GM12878 (cell line): ENCODE data around the gene GET3. TPM values are rescaled to one million over a fixed set of nuclear protein-coding genes. Genes with fewer than 3 reads are reported as not detected.
A peak's percentile ranks its signal among the peaks of the same experiment; 100 is the strongest.

ENCODE experiments used
- FOXK2 ChIP-seq: fragments of 450-650 bp; IDR thresholded peaks from 2 replicates; pipeline ENCODE4 v1.6.1; 2017; ENCODE audit warnings: mild to moderate bottlenecking, moderate library complexity
- GABPA ChIP-seq: IDR thresholded peaks from 2 replicates; pipeline ENCODE4 v1.6.1; 2014; ENCODE audit warnings: antibody characterized with exemption, low read depth, mild to moderate bottlenecking, inconsistent platforms
- HDGF ChIP-seq: fragments of 450-650 bp; IDR thresholded peaks from 2 replicates; pipeline ENCODE4 v1.6.1; 2016; ENCODE audit warnings: antibody characterized with exemption
- RCOR1 ChIP-seq: conservative IDR thresholded peaks from 2 replicates; pipeline ENCODE4 v1.6.1; 2012; ENCODE audit warnings: low read depth, low read length, improper control_type of control experiment
- SREBF1 ChIP-seq: IDR thresholded peaks from 2 replicates; pipeline ENCODE4 v1.6.1; 2012; ENCODE audit warnings: mild to moderate bottlenecking, low read length
- SUZ12 ChIP-seq: fragments of 200-600 bp; sonication (generic); IDR thresholded peaks from one replicate; pipeline ENCODE4 v1.6.1; 2018; ENCODE audit warnings: antibody characterized with exemption, mild to moderate bottlenecking; ENCODE audit not compliant: unreplicated experiment
- TARDBP ChIP-seq: IDR thresholded peaks from 2 replicates; pipeline ENCODE4 v1.6.1; 2016; ENCODE audit warnings: borderline replicate concordance
- TCF3 ChIP-seq: IDR thresholded peaks from 2 replicates; pipeline ENCODE4 v1.6.1; 2012; ENCODE audit warnings: low read depth, mild to moderate bottlenecking, low read length, borderline replicate concordance; ENCODE audit not compliant: insufficient read depth
- WRNIP1 ChIP-seq: IDR thresholded peaks from 2 replicates; pipeline ENCODE4 v1.6.1; 2011; ENCODE audit warnings: low read depth, low read length, improper control_type of control experiment, borderline replicate concordance
- ZNF622 ChIP-seq: fragments of 450-650 bp; IDR thresholded peaks from 2 replicates; pipeline ENCODE4 v1.6.1; 2017; ENCODE audit warnings: mild to moderate bottlenecking, inconsistent platforms
- polyA plus RNA-seq, 11 experiments: library from polyadenylated mRNA; depleted of rRNA in 4 of 11; unstranded in 6 of 11; stranded (reverse) in 5 of 11; fragments of >200 nt; fragmentation: Nextera tagmentation in 4 of 11; fragmentation: Illumina TruSeq in 1 of 11; extraction: Ambion mirVana in 4 of 11; extraction: Trizol in 1 of 11; gene quantifications; 1 replicate in 1 of 11; 2 replicates in 10 of 11; pipeline versions ENCODE4 v1.2.1 to v1.2.3, GENCODE V29; 2011 to 2016; ENCODE audit warnings: inconsistent platforms in 2 of 11, missing spikeins in 2 of 11, low read depth in 1 of 11
- total RNA-seq, 4 experiments: library from RNA; depleted of rRNA in 3 of 4; stranded (reverse); fragments of >200 nt in 3 of 4; fragmentation: Illumina TruSeq in 1 of 4; extraction: Trizol in 1 of 4; gene quantifications; 2 replicates each; pipeline versions ENCODE4 v1.2.1 to v1.2.3, GENCODE V29; 2013 to 2021
- TF ChIP-seq, protein P1 (sequence below): fragments of 450-650 bp; conservative IDR thresholded peaks from 2 replicates; pipeline ENCODE4 v1.6.1; 2017; ENCODE audit warnings: mild to moderate bottlenecking, moderate library complexity
- TF ChIP-seq, protein P2 (sequence below): fragments of 450-650 bp; formaldehyde crosslinking; IDR thresholded peaks from 2 replicates; pipeline ENCODE4 v1.4.0; 2020; ENCODE audit warnings: mild to moderate bottlenecking, moderate library complexity
- TF ChIP-seq, protein P3 (sequence below): fragments of 450-650 bp; formaldehyde crosslinking; IDR thresholded peaks from 2 replicates; pipeline ENCODE4 v1.4.0; 2022; ENCODE audit warnings: mild to moderate bottlenecking, moderate library complexity
- TF ChIP-seq, protein P4 (sequence below): fragments of 450-650 bp; IDR thresholded peaks from 2 replicates; pipeline ENCODE4 v1.6.1; 2017; ENCODE audit warnings: borderline replicate concordance
- TF ChIP-seq, protein P5 (sequence below): IDR thresholded peaks from 2 replicates; pipeline ENCODE4 v1.6.1; 2011; ENCODE audit warnings: low read depth, low read length, improper control_type of control experiment, borderline replicate concordance
- TF ChIP-seq, protein P6 (sequence below): fragments of 450-650 bp; IDR thresholded peaks from 2 replicates; pipeline ENCODE4 v1.6.1; 2014; ENCODE audit warnings: mild to moderate bottlenecking

Gene GET3
- total and polyA plus RNA-seq, 10 of the 15 experiments (the other 5 are each of a cell fraction or from before 2014, with no cell fraction given), result 14.5 to 144 (median 97.2) TPM

DNA sequence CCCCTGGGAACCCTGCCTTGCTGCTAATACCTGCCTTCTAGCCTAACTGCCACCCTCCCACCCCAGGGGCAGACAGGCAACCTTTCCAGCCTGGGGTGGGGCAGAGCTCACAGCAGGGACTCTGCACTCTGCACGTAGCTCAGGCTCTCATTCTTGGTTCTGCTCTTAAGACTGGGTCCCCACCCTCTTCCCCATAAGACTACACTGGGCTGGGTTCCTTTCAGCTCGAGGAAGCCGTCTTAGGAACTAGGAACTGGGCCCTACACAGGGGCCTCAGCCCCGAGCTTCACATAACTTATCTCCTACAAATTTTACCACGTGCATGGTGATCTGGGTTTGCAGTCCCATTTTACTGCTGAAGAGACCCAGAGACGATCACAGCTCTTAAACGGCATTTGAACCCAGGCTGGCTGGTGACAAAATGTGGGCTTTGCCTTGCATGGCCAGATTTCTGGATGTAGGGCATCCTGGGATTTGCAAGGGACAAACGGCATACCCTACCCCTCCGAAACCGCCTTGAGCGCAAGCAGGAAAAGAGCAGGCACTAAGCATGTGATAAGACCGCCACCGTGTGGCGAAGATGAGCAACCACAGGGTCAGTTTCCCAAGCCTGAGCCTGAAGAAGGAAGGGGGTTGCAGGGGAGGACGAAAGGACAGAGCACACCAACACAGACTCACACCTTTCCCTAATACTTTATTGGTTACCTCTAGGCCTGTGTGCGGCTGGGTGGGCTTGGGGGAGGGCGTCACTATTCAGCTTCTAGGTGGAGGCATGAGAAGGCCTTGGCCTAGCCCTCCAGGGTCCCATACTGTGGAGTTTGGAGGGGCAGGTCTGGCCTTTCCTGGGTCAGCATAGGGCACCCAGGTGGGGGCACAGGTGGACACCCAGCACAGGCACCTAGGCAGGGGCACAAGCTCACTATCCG, 59.1 kb downstream of the GET3 start (continued):
- TF ChIP-seq, protein P1, sequence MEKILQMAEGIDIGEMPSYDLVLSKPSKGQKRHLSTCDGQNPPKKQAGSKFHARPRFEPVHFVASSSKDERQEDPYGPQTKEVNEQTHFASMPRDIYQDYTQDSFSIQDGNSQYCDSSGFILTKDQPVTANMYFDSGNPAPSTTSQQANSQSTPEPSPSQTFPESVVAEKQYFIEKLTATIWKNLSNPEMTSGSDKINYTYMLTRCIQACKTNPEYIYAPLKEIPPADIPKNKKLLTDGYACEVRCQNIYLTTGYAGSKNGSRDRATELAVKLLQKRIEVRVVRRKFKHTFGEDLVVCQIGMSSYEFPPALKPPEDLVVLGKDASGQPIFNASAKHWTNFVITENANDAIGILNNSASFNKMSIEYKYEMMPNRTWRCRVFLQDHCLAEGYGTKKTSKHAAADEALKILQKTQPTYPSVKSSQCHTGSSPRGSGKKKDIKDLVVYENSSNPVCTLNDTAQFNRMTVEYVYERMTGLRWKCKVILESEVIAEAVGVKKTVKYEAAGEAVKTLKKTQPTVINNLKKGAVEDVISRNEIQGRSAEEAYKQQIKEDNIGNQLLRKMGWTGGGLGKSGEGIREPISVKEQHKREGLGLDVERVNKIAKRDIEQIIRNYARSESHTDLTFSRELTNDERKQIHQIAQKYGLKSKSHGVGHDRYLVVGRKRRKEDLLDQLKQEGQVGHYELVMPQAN, result no peak
- no peak for TF ChIP-seq ZNF622
- TF ChIP-seq, protein P2, sequence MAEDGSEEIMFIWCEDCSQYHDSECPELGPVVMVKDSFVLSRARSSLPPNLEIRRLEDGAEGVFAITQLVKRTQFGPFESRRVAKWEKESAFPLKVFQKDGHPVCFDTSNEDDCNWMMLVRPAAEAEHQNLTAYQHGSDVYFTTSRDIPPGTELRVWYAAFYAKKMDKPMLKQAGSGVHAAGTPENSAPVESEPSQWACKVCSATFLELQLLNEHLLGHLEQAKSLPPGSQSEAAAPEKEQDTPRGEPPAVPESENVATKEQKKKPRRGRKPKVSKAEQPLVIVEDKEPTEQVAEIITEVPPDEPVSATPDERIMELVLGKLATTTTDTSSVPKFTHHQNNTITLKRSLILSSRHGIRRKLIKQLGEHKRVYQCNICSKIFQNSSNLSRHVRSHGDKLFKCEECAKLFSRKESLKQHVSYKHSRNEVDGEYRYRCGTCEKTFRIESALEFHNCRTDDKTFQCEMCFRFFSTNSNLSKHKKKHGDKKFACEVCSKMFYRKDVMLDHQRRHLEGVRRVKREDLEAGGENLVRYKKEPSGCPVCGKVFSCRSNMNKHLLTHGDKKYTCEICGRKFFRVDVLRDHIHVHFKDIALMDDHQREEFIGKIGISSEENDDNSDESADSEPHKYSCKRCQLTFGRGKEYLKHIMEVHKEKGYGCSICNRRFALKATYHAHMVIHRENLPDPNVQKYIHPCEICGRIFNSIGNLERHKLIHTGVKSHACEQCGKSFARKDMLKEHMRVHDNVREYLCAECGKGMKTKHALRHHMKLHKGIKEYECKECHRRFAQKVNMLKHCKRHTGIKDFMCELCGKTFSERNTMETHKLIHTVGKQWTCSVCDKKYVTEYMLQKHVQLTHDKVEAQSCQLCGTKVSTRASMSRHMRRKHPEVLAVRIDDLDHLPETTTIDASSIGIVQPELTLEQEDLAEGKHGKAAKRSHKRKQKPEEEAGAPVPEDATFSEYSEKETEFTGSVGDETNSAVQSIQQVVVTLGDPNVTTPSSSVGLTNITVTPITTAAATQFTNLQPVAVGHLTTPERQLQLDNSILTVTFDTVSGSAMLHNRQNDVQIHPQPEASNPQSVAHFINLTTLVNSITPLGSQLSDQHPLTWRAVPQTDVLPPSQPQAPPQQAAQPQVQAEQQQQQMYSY, result no peak
- TF ChIP-seq TCF3, result no peak
- no peak for TF ChIP-seq WRNIP1
- TF ChIP-seq, protein P3, sequence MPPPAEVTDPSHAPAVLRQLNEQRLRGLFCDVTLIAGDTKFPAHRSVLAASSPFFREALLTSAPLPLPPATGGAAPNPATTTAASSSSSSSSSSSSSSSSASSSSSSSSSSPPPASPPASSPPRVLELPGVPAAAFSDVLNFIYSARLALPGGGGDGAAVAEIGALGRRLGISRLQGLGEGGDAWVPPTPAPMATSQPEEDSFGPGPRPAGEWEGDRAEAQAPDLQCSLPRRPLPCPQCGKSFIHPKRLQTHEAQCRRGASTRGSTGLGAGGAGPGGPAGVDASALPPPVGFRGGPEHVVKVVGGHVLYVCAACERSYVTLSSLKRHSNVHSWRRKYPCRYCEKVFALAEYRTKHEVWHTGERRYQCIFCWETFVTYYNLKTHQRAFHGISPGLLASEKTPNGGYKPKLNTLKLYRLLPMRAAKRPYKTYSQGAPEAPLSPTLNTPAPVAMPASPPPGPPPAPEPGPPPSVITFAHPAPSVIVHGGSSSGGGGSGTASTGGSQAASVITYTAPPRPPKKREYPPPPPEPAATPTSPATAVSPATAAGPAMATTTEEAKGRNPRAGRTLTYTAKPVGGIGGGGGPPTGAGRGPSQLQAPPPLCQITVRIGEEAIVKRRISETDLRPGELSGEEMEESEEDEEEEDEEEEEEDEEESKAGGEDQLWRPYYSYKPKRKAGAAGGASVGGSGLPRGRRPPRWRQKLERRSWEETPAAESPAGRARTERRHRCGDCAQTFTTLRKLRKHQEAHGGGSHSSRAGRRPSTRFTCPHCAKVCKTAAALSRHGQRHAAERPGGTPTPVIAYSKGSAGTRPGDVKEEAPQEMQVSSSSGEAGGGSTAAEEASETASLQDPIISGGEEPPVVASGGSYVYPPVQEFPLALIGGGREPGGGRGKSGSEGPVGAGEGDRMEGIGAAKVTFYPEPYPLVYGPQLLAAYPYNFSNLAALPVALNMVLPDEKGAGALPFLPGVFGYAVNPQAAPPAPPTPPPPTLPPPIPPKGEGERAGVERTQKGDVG (CRISPR knock-in tag), result no peak
- no peak for TF ChIP-seq RCOR1
- TF ChIP-seq, protein P4, sequence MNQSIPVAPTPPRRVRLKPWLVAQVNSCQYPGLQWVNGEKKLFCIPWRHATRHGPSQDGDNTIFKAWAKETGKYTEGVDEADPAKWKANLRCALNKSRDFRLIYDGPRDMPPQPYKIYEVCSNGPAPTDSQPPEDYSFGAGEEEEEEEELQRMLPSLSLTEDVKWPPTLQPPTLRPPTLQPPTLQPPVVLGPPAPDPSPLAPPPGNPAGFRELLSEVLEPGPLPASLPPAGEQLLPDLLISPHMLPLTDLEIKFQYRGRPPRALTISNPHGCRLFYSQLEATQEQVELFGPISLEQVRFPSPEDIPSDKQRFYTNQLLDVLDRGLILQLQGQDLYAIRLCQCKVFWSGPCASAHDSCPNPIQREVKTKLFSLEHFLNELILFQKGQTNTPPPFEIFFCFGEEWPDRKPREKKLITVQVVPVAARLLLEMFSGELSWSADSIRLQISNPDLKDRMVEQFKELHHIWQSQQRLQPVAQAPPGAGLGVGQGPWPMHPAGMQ, result no peak
- TF ChIP-seq, protein P5, sequence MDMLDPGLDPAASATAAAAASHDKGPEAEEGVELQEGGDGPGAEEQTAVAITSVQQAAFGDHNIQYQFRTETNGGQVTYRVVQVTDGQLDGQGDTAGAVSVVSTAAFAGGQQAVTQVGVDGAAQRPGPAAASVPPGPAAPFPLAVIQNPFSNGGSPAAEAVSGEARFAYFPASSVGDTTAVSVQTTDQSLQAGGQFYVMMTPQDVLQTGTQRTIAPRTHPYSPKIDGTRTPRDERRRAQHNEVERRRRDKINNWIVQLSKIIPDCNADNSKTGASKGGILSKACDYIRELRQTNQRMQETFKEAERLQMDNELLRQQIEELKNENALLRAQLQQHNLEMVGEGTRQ, result no peak
- no peak for TF ChIP-seq FOXK2
- TF ChIP-seq TARDBP, result no peak
- no peak for TF ChIP-seq GABPA
- TF ChIP-seq SREBF1, result no peak
- TF ChIP-seq HDGF, result peak; percentile 52; the same call in 1 of the 2 replicates
- TF ChIP-seq SUZ12, result no peak
- TF ChIP-seq, protein P6, sequence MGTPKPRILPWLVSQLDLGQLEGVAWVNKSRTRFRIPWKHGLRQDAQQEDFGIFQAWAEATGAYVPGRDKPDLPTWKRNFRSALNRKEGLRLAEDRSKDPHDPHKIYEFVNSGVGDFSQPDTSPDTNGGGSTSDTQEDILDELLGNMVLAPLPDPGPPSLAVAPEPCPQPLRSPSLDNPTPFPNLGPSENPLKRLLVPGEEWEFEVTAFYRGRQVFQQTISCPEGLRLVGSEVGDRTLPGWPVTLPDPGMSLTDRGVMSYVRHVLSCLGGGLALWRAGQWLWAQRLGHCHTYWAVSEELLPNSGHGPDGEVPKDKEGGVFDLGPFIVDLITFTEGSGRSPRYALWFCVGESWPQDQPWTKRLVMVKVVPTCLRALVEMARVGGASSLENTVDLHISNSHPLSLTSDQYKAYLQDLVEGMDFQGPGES, result no peak
